Measurements from ENCODE around the gene KCND3. TPM values are rescaled to one million over a fixed set of nuclear protein-coding genes. Genes with fewer than 3 reads are reported as not detected.

KCND3 gene
- total and polyA plus RNA-seq, 2 experiments from 2014 or later, result 0.10 to 0.18 TPM

GRCh38 chr1:111990878-111991718 is 1.6 kb upstream of the KCND3 start:
- peak overlapping the region; percentile 60 for H3K4me3 ChIP-seq
- Mint-ChIP-seq H3K4me3 (peak overlapping the region; percentile 74), H3K27me3 (ENCODE audit: insufficient read depth, low read depth, poor library complexity) (peaks cover 45% of the 10 kb centered on the region), H3K36me3 (ENCODE audit: low read depth) (no peaks in the 10 kb centered on the region), H3K4me1 (peaks cover 16% of the 10 kb centered on the region), H3K27ac (no peak overlapping the region), H3K9me3 (no peaks in the 10 kb centered on the region)
- peak; percentile 78 for ATAC-seq
- no peaks in the 10 kb centered on the region for H3K79me2 ChIP-seq (replicated peaks; ENCODE audit: insufficient read depth)
- no peaks in the 10 kb centered on the region for H3F3A ChIP-seq (replicated peaks; ENCODE audit: low read depth)
- no peak overlapping the region for H3K27ac ChIP-seq (ENCODE audit: low read depth)
- DNase-seq (ENCODE audit: low spot score), result peak; percentile 82
- no peaks in the 10 kb centered on the region for H4K20me1 ChIP-seq (replicated peaks; ENCODE audit: insufficient read depth)
- H3K27me3 ChIP-seq (ENCODE audit: insufficient read depth), result peaks cover 56% of the 10 kb centered on the region
- peak overlapping the region; percentile 31; the same call in 1 of the 2 replicates for H2AFZ ChIP-seq
- no peaks in the 10 kb centered on the region for H3K36me3 ChIP-seq (ENCODE audit: insufficient read depth)
- peak; percentile 79 for TF ChIP-seq EZH2 (IDR thresholded peaks at IDR 0.05; ENCODE audit: low read depth, unreplicated experiment)
- TF ChIP-seq ZNF462 (CRISPR knock-in tag; IDR thresholded peaks at IDR 0.05), result peak; percentile 35; the same call in 1 of the 2 replicates
- TF ChIP-seq ZNF331 (CRISPR knock-in tag; IDR thresholded peaks at IDR 0.05; ENCODE audit: low read depth), result no peak
- no peak for TF ChIP-seq POLR2AphosphoS5 (IDR thresholded peaks at IDR 0.05; ENCODE audit: low read depth)
- TF ChIP-seq ZNF114 (CRISPR knock-in tag; IDR thresholded peaks at IDR 0.05), result no peak
- peak; percentile 50 to 58 for TF ChIP-seq CTCF (conservative IDR thresholded peaks at IDR 0.05; ENCODE audit: low read depth in 2 of 2)
- TF ChIP-seq JUNB (IDR thresholded peaks at IDR 0.05; ENCODE audit: unreplicated experiment), result no peak
- H3K4me1 ChIP-seq (ENCODE audit: insufficient read depth), result peaks cover 10% of the 10 kb centered on the region
- H3K4me2 ChIP-seq, result peak overlapping the region; percentile 83
- 0 out of 2 replicates have a peak, but pooled peaks cover 6% of the 10 kb centered on the region for H3K9me2 ChIP-seq (ENCODE audit: insufficient read depth)
